K562 (cell line): Measurements from ENCODE around the gene CCNC. TPM values are rescaled to one million over a fixed set of nuclear protein-coding genes. Genes with fewer than 3 reads are reported as not detected.

Experiments used
- ARHGAP35 ChIP-seq: fragments of 450-650 bp; IDR thresholded peaks from 2 replicates; pipeline ENCODE4 v1.6.1; 2018; ENCODE audit not compliant: partially characterized antibody
- CREM ChIP-seq: IDR thresholded peaks from 2 replicates; pipeline ENCODE4 v1.6.1; 2014; ENCODE audit warnings: antibody characterized with exemption, low read depth
- HNRNPLL ChIP-seq: fragments of 200-400 bp; formaldehyde crosslinking; IDR thresholded peaks from 2 replicates; pipeline ENCODE4 v1.6.1; 2017; ENCODE audit warnings: low read length, low read depth, mild to moderate bottlenecking; ENCODE audit not compliant: poor library complexity, severe bottlenecking
- KDM2B ChIP-seq: fragments of 250-450 bp; sonication (Bioruptor Pico); IDR thresholded peaks from 2 replicates; pipeline ENCODE4 v1.8.0; 2021; ENCODE audit warnings: mild to moderate bottlenecking, moderate library complexity
- MYBL2 ChIP-seq, 2 experiments: fragments of 450-650 bp in 1 of 2; sonication (generic) in 1 of 2; formaldehyde crosslinking in 1 of 2; IDR thresholded peaks; 2 replicates each; pipeline versions ENCODE4 v1.6.1 to v1.8.1; 2017 to 2022; ENCODE audit warnings: borderline replicate concordance in 1 of 2, inconsistent platforms in 1 of 2, low read depth in 1 of 2, mild to moderate bottlenecking in 1 of 2, missing genetic modification reagents in 1 of 2, moderate library complexity in 1 of 2
- PBX2 ChIP-seq, 2 experiments: IDR thresholded peaks in 1 of 2; conservative IDR thresholded peaks in 1 of 2; 2 replicates each; pipeline ENCODE4 v1.6.1; 2016; ENCODE audit warnings: low read depth in 2 of 2, mild to moderate bottlenecking in 1 of 2, missing compliant biosample characterization in 1 of 2, missing genetic modification characterization in 1 of 2, moderate library complexity in 1 of 2
- RBM22 ChIP-seq: fragments of 200-400 bp; formaldehyde crosslinking; IDR thresholded peaks from 2 replicates; pipeline ENCODE4 v1.6.1; 2018; ENCODE audit warnings: low read length, low read depth; ENCODE audit not compliant: poor library complexity, severe bottlenecking
- REST ChIP-seq, 2 experiments: fragments of 450-650 bp; formaldehyde crosslinking in 1 of 2; IDR thresholded peaks; 2 replicates each; pipeline versions ENCODE4 v1.4.0 to v1.6.1; 2014 to 2020; ENCODE audit warnings: mild to moderate bottlenecking in 2 of 2, borderline replicate concordance in 1 of 2, low read depth in 1 of 2
- RFX5 ChIP-seq: IDR thresholded peaks from 2 replicates; pipeline ENCODE4 v1.6.1; 2011; ENCODE audit warnings: low read depth, mild to moderate bottlenecking, improper control_type of control experiment, low read length
- SIN3A ChIP-seq, 2 experiments: fragments of 150-350 bp in 1 of 2; IDR thresholded peaks; 2 replicates each; pipeline ENCODE4 v1.6.1; 2011 to 2016; ENCODE audit warnings: borderline replicate concordance in 2 of 2, low read depth in 2 of 2, low read length in 2 of 2, mild to moderate bottlenecking in 2 of 2, moderate library complexity in 2 of 2; ENCODE audit not compliant: control insufficient read depth in 1 of 2
- U2AF2 ChIP-seq: fragments of 200-400 bp; formaldehyde crosslinking; optimal IDR thresholded peaks from 2 replicates; pipeline ENCODE3; 2017; ENCODE audit warnings: low read depth, mild to moderate bottlenecking, low read length
- USF2 ChIP-seq: sonication (generic); formaldehyde crosslinking; IDR thresholded peaks from 2 replicates; pipeline ENCODE4 v1.5.0; 2020; ENCODE audit warnings: missing genetic modification reagents
- ZNF140 ChIP-seq: fragments of 250-450 bp; sonication (Bioruptor Pico); IDR thresholded peaks from 2 replicates; pipeline ENCODE4 v1.8.0; 2021; ENCODE audit warnings: moderate library complexity, mild to moderate bottlenecking, inconsistent platforms
- polyA plus RNA-seq, 8 experiments: library from polyadenylated mRNA; depleted of rRNA in 4 of 8; stranded (reverse) in 5 of 8; unstranded in 3 of 8; fragments of >200 nt; fragmentation: Nextera tagmentation in 2 of 8; fragmentation: Illumina TruSeq in 1 of 8; extraction: Ambion mirVana in 2 of 8; extraction: Trizol in 1 of 8; gene quantifications; 2 replicates each; pipeline versions ENCODE4 v1.2.1 to v1.2.3, GENCODE V29; 2011 to 2014; ENCODE audit warnings: inconsistent platforms in 1 of 8, missing spikeins in 1 of 8
- total RNA-seq, 7 experiments: library from RNA; depleted of rRNA in 6 of 7; stranded (reverse); fragments of >200 nt in 6 of 7; fragmentation: Illumina TruSeq in 2 of 7; extraction: Trizol in 2 of 7; gene quantifications; 2 replicates each; pipeline versions ENCODE4 v1.2.1 to v1.2.3, GENCODE V29; 2011 to 2021; ENCODE audit warnings: low replicate concordance in 1 of 7

The CCNC gene
- total and polyA plus RNA-seq, 9 of the 15 experiments (the other 6 are each of a cell fraction or from before 2014, with no cell fraction given): 68.7 to 177 (median 99.6) TPM

- TF ChIP-seq REST (IDR thresholded peaks at IDR 0.05; ENCODE audit: borderline replicate concordance): no peak
- TF ChIP-seq REST (CRISPR knock-in tag; IDR thresholded peaks at IDR 0.05; ENCODE audit: low read depth): no peak
- TF ChIP-seq SIN3A (IDR thresholded peaks at IDR 0.05; ENCODE audit: borderline replicate concordance in 2 of 2, control insufficient read depth in 1 of 2, low read depth in 2 of 2, low read length in 2 of 2): peak in 1 of 2 experiments; percentile 35; a peak in 2 of 4 replicates
- peak; percentile 74 for TF ChIP-seq MYBL2 (IDR thresholded peaks at IDR 0.05; ENCODE audit: low read depth)
- TF ChIP-seq MYBL2 (CRISPR knock-in tag; IDR thresholded peaks at IDR 0.05; ENCODE audit: borderline replicate concordance): no peak
- TF ChIP-seq CREM: peak; percentile 83
- peak; percentile 89 for TF ChIP-seq ARHGAP35
- no peak for TF ChIP-seq RFX5
- TF ChIP-seq ZNF140 (CRISPR knock-in tag): no peak
- peak; percentile 66 for TF ChIP-seq KDM2B
- no peak for TF ChIP-seq USF2 (CRISPR knock-in tag)
- TF ChIP-seq RBM22: peak; percentile 90
- no peak for TF ChIP-seq U2AF2
- TF ChIP-seq HNRNPLL: peak; percentile 58
- no peak for TF ChIP-seq PBX2 (CRISPR knock-in tag; IDR thresholded peaks at IDR 0.05; ENCODE audit: low read depth)
- TF ChIP-seq PBX2 (tag; conservative IDR thresholded peaks at IDR 0.05; ENCODE audit: low read depth): peak; percentile 31; the same call in 1 of the 2 replicates
Measured at GRCh38 chr6:99568103-99568933, at the start of gene CCNC (continued).
